ENCODE measurements around the gene GLO1. TPM values are rescaled to one million over a fixed set of nuclear protein-coding genes. Genes with fewer than 3 reads are reported as not detected.

Gene GLO1
- total RNA-seq, 1 experiment from 2014 or later, result 155 TPM

GRCh38 chr6:38722038-38722437 is 19.1 kb upstream of the GLO1 start:
- no peaks in the 10 kb centered on the region for H3K27me3 ChIP-seq (replicated peaks; ENCODE audit: control insufficient read depth, insufficient read depth, low read length)
- no peak for DNase-seq
- no peak overlapping the region for H3K4me3 ChIP-seq (ENCODE audit: low read depth, low read length)
- H3K4me1 Mint-ChIP-seq (ENCODE audit: low read depth, unreplicated experiment), result peaks cover 7% of the 10 kb centered on the region
- no peak overlapping the region for H3K27ac Mint-ChIP-seq (ENCODE audit: unreplicated experiment)
- CTCF ChIA-PET, result no interaction called here
- POLR2A ChIA-PET, result no interaction called here
- H3K4me3 Mint-ChIP-seq (ENCODE audit: unreplicated experiment), result no peak overlapping the region
- peaks cover 3% of the 10 kb centered on the region for H3K27me3 Mint-ChIP-seq (ENCODE audit: insufficient read depth, unreplicated experiment)
- peaks cover 11% of the 10 kb centered on the region for H3K9me3 Mint-ChIP-seq (ENCODE audit: unreplicated experiment)
- H3K9me3 ChIP-seq, result no peaks in the 10 kb centered on the region
- no peaks in the 10 kb centered on the region for H3K4me1 ChIP-seq
- intact Hi-C loops (cut with micrococcal nuclease; ENCODE audit: unreplicated experiment), result no loop called here
- H3K36me3 ChIP-seq (ENCODE audit: control insufficient read depth, insufficient read depth, low read length), result no peaks in the 10 kb centered on the region
- TF ChIP-seq, protein P1, sequence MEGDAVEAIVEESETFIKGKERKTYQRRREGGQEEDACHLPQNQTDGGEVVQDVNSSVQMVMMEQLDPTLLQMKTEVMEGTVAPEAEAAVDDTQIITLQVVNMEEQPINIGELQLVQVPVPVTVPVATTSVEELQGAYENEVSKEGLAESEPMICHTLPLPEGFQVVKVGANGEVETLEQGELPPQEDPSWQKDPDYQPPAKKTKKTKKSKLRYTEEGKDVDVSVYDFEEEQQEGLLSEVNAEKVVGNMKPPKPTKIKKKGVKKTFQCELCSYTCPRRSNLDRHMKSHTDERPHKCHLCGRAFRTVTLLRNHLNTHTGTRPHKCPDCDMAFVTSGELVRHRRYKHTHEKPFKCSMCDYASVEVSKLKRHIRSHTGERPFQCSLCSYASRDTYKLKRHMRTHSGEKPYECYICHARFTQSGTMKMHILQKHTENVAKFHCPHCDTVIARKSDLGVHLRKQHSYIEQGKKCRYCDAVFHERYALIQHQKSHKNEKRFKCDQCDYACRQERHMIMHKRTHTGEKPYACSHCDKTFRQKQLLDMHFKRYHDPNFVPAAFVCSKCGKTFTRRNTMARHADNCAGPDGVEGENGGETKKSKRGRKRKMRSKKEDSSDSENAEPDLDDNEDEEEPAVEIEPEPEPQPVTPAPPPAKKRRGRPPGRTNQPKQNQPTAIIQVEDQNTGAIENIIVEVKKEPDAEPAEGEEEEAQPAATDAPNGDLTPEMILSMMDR (IDR thresholded peaks at IDR 0.05; ENCODE audit: insufficient read depth in 1 of 2, low read depth in 1 of 2, low read length in 1 of 2, severe bottlenecking in 1 of 2, unreplicated experiment in 1 of 2), result no peak
- BruUV-seq (replicated peaks), result no TSS peak
- H3K36me3 Mint-ChIP-seq (ENCODE audit: insufficient read depth, unreplicated experiment), result no peaks in the 10 kb centered on the region

DNA sequence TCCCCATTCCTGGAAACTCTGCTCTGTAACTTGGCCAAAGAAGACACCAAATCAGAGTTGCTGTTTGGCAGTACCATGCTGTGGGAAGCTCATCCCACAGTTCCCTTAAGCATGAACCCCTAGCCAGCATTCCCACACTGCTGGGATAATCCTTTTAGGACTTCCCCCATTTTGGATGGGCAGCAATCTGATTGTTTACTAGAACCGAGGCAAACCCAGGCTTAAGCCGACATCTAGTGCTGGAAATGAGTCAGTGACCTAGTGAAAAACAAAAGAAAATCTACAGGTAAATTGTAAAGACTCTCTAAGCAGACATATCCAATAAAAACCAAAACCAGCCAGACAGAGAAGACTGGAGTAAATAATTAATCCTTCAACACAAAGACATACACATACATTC is 17.4 kb upstream of the GLO1 start:
- Mint-ChIP-seq H3K4me1 (ENCODE audit: low read depth, unreplicated experiment) (peaks cover 7% of the 10 kb centered on the region), H3K36me3 (ENCODE audit: insufficient read depth, unreplicated experiment) (no peaks in the 10 kb centered on the region), H3K4me3 (ENCODE audit: unreplicated experiment) (no peak overlapping the region), H3K9me3 (ENCODE audit: unreplicated experiment) (peaks cover 11% of the 10 kb centered on the region), H3K27me3 (ENCODE audit: insufficient read depth, unreplicated experiment) (peaks cover 3% of the 10 kb centered on the region), H3K27ac (ENCODE audit: unreplicated experiment) (no peak overlapping the region)
- no peaks in the 10 kb centered on the region for H3K36me3 ChIP-seq (ENCODE audit: control insufficient read depth, insufficient read depth, low read length)
- TF ChIP-seq, protein P1 (IDR thresholded peaks at IDR 0.05; ENCODE audit: insufficient read depth in 1 of 2, low read depth in 1 of 2, low read length in 1 of 2, severe bottlenecking in 1 of 2, unreplicated experiment in 1 of 2), result peak in 1 of 2 experiments; percentile 7
- intact Hi-C loops (cut with micrococcal nuclease; ENCODE audit: unreplicated experiment), result no loop called here
- BruUV-seq (replicated peaks), result no TSS peak
- peak in 1 of 2 experiments; percentile 17 for DNase-seq
- no peaks in the 10 kb centered on the region for H3K27me3 ChIP-seq (replicated peaks; ENCODE audit: control insufficient read depth, insufficient read depth, low read length)
- no peak overlapping the region for H3K4me3 ChIP-seq (ENCODE audit: low read depth, low read length)
- no peaks in the 10 kb centered on the region for H3K9me3 ChIP-seq
- POLR2A ChIA-PET, result no interaction called here
- CTCF ChIA-PET, result interaction anchor here (0.7 kb wide), 1 partner anchor 294 kb away, joined by 3 read pairs; no protein-coding TSS in a partner anchor
- no peaks in the 10 kb centered on the region for H3K4me1 ChIP-seq

DNA sequence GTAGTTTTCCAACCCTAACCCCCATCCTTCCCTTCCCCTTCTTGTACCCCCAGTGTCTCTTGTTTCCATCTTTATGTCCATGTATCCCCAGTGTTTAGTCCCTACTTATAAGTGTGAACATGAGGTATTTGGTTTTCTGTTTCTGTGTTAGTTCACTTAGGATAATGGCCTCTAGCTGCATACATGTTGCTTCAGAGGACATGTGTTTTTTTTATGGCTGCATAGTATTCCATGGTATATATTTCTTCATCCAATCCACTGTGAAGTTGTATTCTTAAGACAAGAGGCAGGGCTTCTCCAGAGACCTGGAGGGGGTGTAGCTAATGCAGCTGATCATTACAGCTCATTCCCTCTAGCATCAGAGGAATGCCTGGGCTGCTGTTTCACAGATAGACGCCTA is 16.4 kb upstream of the GLO1 start:
- DNase-seq, result no peak
- H3K4me1 ChIP-seq, result no peaks in the 10 kb centered on the region
- Mint-ChIP-seq H3K4me1 (ENCODE audit: low read depth, unreplicated experiment) (peaks cover 7% of the 10 kb centered on the region), H3K9me3 (ENCODE audit: unreplicated experiment) (peaks cover 11% of the 10 kb centered on the region), H3K27ac (ENCODE audit: unreplicated experiment) (no peak overlapping the region), H3K36me3 (ENCODE audit: insufficient read depth, unreplicated experiment) (no peaks in the 10 kb centered on the region), H3K4me3 (ENCODE audit: unreplicated experiment) (no peak overlapping the region), H3K27me3 (ENCODE audit: insufficient read depth, unreplicated experiment) (peaks cover 3% of the 10 kb centered on the region)
- BruUV-seq (replicated peaks), result no TSS peak
- intact Hi-C loops (cut with micrococcal nuclease; ENCODE audit: unreplicated experiment), result no loop called here
- no peaks in the 10 kb centered on the region for H3K27me3 ChIP-seq (replicated peaks; ENCODE audit: control insufficient read depth, insufficient read depth, low read length)
- POLR2A ChIA-PET, result no interaction called here
- H3K9me3 ChIP-seq, result no peaks in the 10 kb centered on the region
- H3K4me3 ChIP-seq (ENCODE audit: low read depth, low read length), result no peak overlapping the region
- TF ChIP-seq, protein P1 (IDR thresholded peaks at IDR 0.05; ENCODE audit: insufficient read depth in 1 of 2, low read depth in 1 of 2, low read length in 1 of 2, severe bottlenecking in 1 of 2, unreplicated experiment in 1 of 2), result no peak
- no peaks in the 10 kb centered on the region for H3K36me3 ChIP-seq (ENCODE audit: control insufficient read depth, insufficient read depth, low read length)
- CTCF ChIA-PET, result no interaction called here

Data from Caco-2 (cell line).